ENCODE data around the gene PADI4. TPM values are rescaled to one million over a fixed set of nuclear protein-coding genes. Genes with fewer than 3 reads are reported as not detected.

The PADI4 gene
- polyA plus RNA-seq, 6 donors from 2014 or later, result 1.0 to 4.7 (median 1.9) TPM

DNA sequence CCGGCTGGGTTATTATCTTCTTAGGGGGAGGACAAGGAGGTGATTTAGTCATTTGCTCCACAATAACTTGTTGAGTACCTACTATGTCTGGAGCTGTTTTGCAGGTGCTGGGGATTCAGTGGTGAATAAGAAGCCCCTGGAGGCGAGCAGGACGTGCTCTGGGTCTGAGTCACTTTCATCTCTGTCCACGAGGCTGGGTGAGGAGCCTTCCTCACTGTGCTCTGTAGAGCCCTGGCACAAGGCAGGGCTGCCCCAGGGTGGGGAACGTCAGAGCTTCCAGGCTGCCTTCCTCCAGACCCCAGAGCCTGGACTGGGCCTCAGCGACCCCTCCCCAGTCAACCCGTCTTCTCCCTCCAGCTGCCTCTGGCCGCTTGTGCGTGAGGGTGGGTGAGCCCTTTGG, 61.5 kb downstream of the PADI4 start:
- Mint-ChIP-seq H3K4me1 (peaks cover 0 to 5% (median 0%) of the 10 kb centered on the region in 3 donors), H3K27me3 (peaks cover 10 to 13% (median 10%) of the 10 kb centered on the region in 3 donors), H3K4me3 (no peak overlapping the region), H3K36me3 (no peaks in the 10 kb centered on the region), H3K27ac (no peak overlapping the region), H3K9me3 (no peaks in the 10 kb centered on the region)
- DNase-seq (no peak), ATAC-seq (ENCODE audit: low read depth in 2 of 2) (no peak)

DNA sequence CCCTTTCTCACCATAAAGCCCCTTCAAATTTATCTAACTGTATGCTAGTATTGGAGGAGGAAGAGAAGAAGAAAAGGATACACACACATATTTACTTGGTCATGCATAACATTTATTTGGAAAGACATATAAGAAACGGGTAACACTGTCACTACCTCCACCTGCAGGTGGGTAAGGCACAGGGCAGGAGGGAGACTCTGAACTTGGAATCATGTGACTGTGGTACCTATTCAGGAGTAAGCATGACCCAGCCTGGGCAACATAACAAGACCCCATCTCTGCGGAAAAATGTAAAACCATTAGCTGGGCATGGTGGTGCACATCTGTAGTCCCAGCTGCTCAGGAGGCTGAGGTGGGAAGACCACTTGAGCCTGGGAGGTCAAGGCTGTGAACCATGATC, 62.6 kb downstream of the PADI4 start:
- H3K4me1 Mint-ChIP-seq, result peaks cover 0 to 1% (median 0%) of the 10 kb centered on the region in 3 donors
- H3K9me3 Mint-ChIP-seq, result no peaks in the 10 kb centered on the region
- H3K27ac Mint-ChIP-seq, result no peak overlapping the region
- H3K36me3 Mint-ChIP-seq, result no peaks in the 10 kb centered on the region
- peak overlapping the region in 1 of 8 donors; percentile 30 for H3K4me3 Mint-ChIP-seq
- no peak for ATAC-seq (ENCODE audit: low read depth in 2 of 2)
- DNase-seq, result no peak
- peaks cover 10 to 13% (median 10%) of the 10 kb centered on the region in 3 donors for H3K27me3 Mint-ChIP-seq

DNA sequence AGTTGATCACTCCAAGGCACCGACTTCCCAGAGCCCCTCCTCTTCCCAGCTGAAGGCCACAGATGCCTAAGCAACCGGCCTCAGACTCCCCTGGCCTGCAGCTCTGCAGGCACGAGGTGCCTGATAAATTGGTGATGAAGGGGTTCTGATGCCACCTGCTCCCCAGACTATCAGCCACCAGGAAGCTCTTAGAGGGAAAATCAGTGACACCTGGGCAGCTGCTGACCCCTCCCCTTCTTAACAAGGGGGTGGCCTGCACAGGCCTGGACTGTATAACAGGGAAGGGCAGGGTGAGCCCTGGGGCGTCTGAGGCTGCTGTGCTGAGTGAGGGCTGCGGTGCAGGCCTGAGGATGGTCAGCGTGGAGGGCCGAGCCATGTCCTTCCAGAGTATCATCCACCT, 63.9 kb downstream of the PADI4 start, which contains the start of gene PADI6:
PADI6 (plus strand) TSS at position 301 of the 400 bp plus-strand sequence; CDS start at position 351, 50 bp downstream.
- no peaks in the 10 kb centered on the region for H3K4me1 Mint-ChIP-seq
- no peak for ATAC-seq (ENCODE audit: low read depth in 2 of 2)
- no peaks in the 10 kb centered on the region for H3K9me3 Mint-ChIP-seq
- peak within 1 kb of the TSS in 1 of 6 donors; percentile 56 for H3K27ac Mint-ChIP-seq
- H3K4me3 Mint-ChIP-seq, result no peak within 1 kb of the TSS
- H3K27me3 Mint-ChIP-seq, result peaks cover 3 to 16% (median 9%) of the 10 kb centered on the region in 3 donors
- no peaks in the 10 kb centered on the region for H3K36me3 Mint-ChIP-seq
- DNase-seq, result no peak

DNA sequence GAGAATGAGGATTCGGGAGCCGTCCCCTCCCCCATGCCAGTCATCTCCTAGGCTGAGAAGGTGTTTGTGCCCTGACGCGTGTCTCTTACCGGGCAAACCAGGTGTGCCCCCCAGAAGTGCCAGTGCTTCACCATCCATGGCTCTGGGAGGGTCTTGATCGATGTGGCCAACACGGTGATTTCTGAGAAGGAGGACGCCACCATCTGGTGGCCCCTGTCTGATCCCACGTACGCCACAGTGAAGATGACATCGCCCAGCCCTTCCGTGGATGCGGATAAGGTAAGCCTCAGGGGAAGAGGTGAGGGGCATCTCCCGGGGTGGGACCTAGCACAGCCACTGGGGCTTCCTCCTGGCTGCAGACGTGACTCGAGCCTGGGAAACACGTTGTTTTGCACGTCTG, 65.0 kb downstream of the PADI4 start:
- H3K9me3 Mint-ChIP-seq, result no peaks in the 10 kb centered on the region
- peaks cover 6 to 16% (median 9%) of the 10 kb centered on the region in 3 donors for H3K27me3 Mint-ChIP-seq
- H3K36me3 Mint-ChIP-seq, result no peaks in the 10 kb centered on the region
- no peaks in the 10 kb centered on the region for H3K4me1 Mint-ChIP-seq
- ATAC-seq (ENCODE audit: low read depth in 2 of 2) (no peak), DNase-seq (no peak)
- H3K27ac Mint-ChIP-seq, result no peak overlapping the region
- no peak overlapping the region for H3K4me3 Mint-ChIP-seq

DNA sequence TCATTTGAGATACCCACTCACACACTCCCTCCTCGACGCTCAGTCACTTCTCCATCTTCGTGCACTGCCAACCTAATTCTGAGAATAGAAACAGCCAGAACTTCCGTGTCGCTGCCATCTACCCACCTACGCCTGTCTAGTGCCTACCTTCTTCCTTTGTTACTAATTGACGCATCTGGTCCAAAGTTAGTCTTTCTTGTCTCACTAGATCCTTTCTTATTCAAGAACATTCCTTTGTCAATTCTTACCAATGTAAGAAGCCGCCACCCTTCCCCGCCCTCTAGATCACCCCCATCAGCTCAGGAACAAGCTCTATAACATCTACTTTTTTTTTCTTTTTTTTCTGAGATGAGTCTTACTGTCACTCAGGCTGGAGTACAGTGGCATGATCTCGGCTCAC, 67.7 kb downstream of the PADI4 start:
- Mint-ChIP-seq H3K4me3 (no peak overlapping the region), H3K36me3 (no peaks in the 10 kb centered on the region), H3K4me1 (no peaks in the 10 kb centered on the region), H3K9me3 (no peaks in the 10 kb centered on the region), H3K27me3 (peaks cover 10 to 22% (median 15%) of the 10 kb centered on the region in 3 donors), H3K27ac (no peak overlapping the region)
- DNase-seq (no peak), ATAC-seq (ENCODE audit: low read depth in 2 of 2) (no peak)

DNA sequence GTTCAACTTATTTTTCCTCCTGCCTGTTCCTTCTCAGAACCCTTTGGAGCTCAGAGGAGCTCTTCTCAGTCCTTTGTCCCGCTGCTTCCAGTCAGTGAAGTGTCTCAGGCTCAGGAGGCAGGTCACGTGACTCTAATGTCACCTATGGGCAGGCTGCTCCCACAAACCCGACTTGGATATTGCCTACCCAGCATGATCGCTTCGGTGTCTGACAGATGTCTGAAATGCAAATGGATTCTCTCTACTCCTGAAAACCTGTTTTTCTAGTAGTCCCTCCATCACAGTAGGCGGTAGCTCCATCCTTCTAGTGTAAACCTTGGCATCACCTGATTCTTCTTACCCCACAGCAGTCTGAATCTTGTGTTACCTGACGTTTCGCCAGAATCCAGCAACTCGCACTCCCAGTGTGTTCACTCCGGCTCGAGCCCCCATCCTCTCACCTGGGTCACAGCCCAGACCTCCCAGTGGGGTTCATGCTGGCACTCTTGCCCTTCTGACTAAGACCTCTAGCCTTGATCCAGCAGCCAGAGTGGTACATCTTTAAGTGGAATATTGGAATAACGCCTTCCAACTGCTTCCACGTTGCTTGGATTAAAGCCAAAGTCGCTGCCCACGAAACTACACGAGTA, 69.4 kb downstream of the PADI4 start:
- H3K27me3 Mint-ChIP-seq, result peaks cover 13 to 32% (median 20%) of the 10 kb centered on the region in 3 donors

DNA sequence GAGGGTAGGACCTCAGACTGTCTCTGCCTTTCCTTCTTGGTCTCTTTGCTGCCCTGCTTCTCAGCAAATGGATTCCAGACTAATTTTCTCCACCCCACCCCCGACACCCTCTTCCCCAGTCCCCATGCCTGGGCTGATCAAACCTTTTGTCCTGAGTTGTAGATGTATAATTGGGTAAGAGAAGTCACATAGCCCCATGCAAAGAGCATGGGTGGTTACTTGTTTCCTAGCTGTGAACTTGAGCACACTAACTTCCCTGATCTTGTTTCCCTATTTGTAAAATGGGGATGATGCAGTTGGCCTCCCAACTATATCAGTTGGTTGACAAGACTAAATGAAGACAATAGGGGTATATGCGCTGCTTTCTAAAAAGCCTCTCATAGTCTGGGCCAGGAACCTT, 73.2 kb downstream of the PADI4 start:
- ATAC-seq (ENCODE audit: low read depth in 2 of 2) (no peak), DNase-seq (no peak)
- H3K9me3 Mint-ChIP-seq, result no peaks in the 10 kb centered on the region
- H3K36me3 Mint-ChIP-seq, result no peaks in the 10 kb centered on the region
- H3K27me3 Mint-ChIP-seq, result peaks cover 13 to 35% (median 32%) of the 10 kb centered on the region in 3 donors
- H3K4me3 Mint-ChIP-seq, result no peak overlapping the region
- H3K27ac Mint-ChIP-seq, result no peak overlapping the region
- H3K4me1 Mint-ChIP-seq, result no peaks in the 10 kb centered on the region

More for the DNA sequence above, 69.4 kb downstream of the PADI4 start:
- no peak overlapping the region for H3K27ac Mint-ChIP-seq
- no peaks in the 10 kb centered on the region for H3K4me1 Mint-ChIP-seq
- no peak for DNase-seq
- H3K9me3 Mint-ChIP-seq, result no peaks in the 10 kb centered on the region
- ATAC-seq (ENCODE audit: low read depth in 2 of 2), result no peak
- H3K36me3 Mint-ChIP-seq, result no peaks in the 10 kb centered on the region
- peak overlapping the region in 1 of 8 donors; percentile 1 for H3K4me3 Mint-ChIP-seq

DNA sequence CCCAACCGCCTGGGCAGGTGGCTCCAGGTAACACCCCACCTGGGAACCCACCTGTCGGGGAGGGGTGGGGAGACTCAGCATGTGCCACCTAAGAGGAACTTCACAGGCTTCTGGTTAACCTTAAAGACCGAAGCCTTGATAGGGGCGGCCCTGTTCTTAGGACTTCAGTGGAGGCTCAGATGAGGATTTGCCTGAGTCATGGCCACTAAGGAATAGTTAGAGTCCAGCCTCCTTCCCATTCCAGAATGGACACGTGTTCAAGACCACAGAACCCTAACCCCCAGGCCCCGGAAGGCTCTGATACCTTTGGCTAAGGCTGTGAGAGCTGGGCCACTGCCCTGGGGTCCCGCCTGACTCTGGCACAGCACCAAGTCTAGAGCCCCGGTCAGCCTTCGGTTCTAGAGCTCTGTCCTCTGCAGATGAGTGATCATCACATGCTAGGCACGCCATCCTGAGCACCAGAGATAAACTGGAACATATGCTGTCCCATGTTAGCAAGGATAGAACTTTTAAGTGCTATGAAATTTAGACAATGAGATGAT, 84.3 kb downstream of the PADI4 start:
- H3K27me3 Mint-ChIP-seq, result peaks cover 0 to 12% (median 10%) of the 10 kb centered on the region in 3 donors
- no peak overlapping the region for H3K27ac Mint-ChIP-seq
- H3K4me3 Mint-ChIP-seq, result no peak overlapping the region

DNA sequence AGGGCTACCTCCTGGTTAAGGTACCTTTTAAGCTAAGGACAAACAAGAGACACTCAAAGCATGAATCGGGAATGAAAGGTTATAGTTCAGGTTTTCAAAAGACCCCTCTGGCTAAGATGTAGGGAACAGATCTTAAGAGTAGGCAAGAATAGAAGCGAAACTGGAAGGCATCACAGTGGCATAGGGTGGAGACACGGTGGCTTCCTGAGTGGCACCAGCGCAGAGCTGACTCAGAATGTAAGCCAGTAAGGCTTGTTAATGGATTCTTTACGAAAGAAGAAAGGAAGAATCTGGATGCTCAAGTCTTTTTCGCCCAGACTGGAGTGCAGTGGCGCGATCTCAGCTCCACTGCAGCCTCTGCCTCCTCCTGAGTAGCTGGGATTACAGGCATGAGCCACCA, 85.2 kb downstream of the PADI4 start:
- Mint-ChIP-seq H3K27ac (no peak overlapping the region), H3K36me3 (no peaks in the 10 kb centered on the region), H3K9me3 (no peaks in the 10 kb centered on the region), H3K27me3 (peaks cover 0 to 12% (median 10%) of the 10 kb centered on the region in 3 donors), H3K4me1 (peaks cover 0 to 6% (median 0%) of the 10 kb centered on the region in 3 donors), H3K4me3 (no peak overlapping the region)
- DNase-seq (no peak), ATAC-seq (ENCODE audit: low read depth in 2 of 2) (no peak)

More for the DNA sequence above, 84.3 kb downstream of the PADI4 start:
- ATAC-seq (ENCODE audit: low read depth in 2 of 2) (no peak), DNase-seq (no peak)
- no peaks in the 10 kb centered on the region for H3K9me3 Mint-ChIP-seq
- no peaks in the 10 kb centered on the region for H3K36me3 Mint-ChIP-seq
- peaks cover 0 to 6% (median 0%) of the 10 kb centered on the region in 3 donors for H3K4me1 Mint-ChIP-seq

DNA sequence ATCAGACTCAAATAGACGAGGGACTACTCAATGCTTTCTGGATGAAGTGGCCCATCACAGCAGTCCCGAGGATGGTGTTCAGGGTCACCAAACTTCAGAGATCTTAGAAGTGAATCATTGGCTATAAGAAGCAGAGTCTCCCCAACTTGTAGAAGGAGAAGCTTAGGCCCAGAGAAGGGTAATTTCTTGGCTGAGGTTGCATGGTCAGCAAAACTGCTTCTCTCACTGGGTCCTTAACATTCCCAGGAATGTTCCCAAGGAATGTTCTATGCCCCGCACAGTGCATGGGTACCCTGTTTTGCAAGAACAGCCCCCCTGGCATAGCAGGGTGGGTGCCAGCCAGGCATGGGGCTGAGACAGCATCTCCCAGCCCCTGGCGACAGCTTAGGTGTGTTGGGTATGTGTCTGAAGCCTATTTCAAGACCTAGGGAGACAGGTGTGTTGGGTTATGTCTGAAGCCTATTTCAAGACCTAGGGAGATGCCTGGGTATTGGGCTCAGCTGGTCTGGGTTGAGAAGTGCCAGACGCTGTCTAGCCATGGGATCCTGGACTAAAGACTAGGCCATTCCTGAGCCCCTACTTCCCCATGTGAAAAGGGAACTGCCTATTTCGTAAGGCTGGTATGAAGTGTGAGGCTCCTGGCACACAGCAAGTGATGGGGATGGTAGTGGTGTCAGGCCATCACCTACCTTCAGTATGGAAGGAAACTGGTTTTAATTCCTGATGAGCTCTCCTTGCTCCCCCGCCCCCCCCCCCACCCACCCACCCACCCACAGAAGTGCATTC, 90.1 kb downstream of the PADI4 start:
- Mint-ChIP-seq H3K4me3 (no peak overlapping the region), H3K9me3 (no peaks in the 10 kb centered on the region), H3K27ac (no peak overlapping the region), H3K27me3 (peaks cover 0 to 6% (median 0%) of the 10 kb centered on the region in 3 donors), H3K4me1 (peaks cover 0 to 2% (median 0%) of the 10 kb centered on the region in 3 donors), H3K36me3 (no peaks in the 10 kb centered on the region)
- DNase-seq (no peak), ATAC-seq (ENCODE audit: low read depth in 2 of 2) (no peak)

DNA sequence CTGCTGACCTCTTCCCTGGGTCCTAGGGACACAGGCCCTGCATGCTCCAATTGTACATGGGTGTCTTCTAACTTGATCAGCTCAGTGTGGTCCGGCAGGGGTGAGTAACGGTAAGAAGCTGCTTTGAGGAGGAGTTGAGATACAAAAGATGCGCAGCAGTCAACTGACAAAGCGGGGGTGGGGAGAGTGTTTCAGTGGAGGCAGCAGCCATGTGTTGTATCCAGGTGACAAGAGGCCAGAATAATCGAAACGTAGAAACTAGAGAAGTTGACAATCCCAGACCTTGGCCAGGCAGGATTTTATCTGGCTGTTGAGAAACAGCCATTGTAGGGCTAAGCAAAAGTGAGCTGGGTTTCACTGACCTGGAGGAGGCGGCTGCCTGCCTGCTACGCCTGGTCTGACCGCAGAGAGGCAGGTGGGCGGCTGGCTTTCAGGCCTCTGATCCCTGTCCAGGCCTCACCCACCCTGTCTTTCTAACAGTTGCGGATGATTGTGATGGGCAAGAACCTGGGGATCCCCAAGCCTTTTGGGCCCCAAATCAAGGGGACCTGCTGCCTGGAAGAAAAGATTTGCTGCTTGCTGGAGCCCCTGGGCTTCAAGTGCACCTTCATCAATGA, 92.8 kb downstream of the PADI4 start:
- no peaks in the 10 kb centered on the region for H3K36me3 Mint-ChIP-seq
- peak overlapping the region in 2 of 6 donors; percentile 1 to 74 for H3K27ac Mint-ChIP-seq
- H3K27me3 Mint-ChIP-seq, result no peaks in the 10 kb centered on the region

DNA sequence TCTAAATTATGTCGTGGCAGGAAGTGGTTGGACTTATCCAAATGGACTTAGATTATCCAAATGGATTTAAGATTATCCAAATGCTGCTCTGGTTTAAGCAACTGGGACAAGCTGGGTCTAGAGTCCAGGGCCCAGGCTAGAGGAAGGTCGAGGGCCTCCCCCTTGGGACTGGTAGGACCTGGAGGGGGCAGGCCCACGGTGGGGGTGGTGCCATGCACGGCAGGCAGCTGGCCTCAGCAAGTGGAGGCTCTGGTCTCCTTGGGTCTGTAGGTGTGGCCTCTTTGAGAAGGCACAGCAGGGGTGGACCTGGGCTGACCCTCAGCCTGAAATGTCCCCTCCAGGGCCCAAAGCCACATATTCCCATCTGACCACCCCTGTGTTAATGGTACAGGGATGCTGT, 93.8 kb downstream of the PADI4 start:
- H3K4me3 Mint-ChIP-seq, result no peak overlapping the region
- DNase-seq, result no peak
- no peak overlapping the region for H3K27ac Mint-ChIP-seq
- H3K4me1 Mint-ChIP-seq, result no peaks in the 10 kb centered on the region
- H3K36me3 Mint-ChIP-seq, result peaks cover 0 to 2% of the 10 kb centered on the region in 2 donors
- no peak for ATAC-seq (ENCODE audit: low read depth in 2 of 2)
- no peaks in the 10 kb centered on the region for H3K27me3 Mint-ChIP-seq
- no peaks in the 10 kb centered on the region for H3K9me3 Mint-ChIP-seq

More for the DNA sequence above, 92.8 kb downstream of the PADI4 start:
- Mint-ChIP-seq H3K9me3 (no peaks in the 10 kb centered on the region), H3K4me1 (no peaks in the 10 kb centered on the region), H3K4me3 (no peak overlapping the region)
- ATAC-seq (ENCODE audit: low read depth in 2 of 2) (no peak), DNase-seq (no peak)

DNA sequence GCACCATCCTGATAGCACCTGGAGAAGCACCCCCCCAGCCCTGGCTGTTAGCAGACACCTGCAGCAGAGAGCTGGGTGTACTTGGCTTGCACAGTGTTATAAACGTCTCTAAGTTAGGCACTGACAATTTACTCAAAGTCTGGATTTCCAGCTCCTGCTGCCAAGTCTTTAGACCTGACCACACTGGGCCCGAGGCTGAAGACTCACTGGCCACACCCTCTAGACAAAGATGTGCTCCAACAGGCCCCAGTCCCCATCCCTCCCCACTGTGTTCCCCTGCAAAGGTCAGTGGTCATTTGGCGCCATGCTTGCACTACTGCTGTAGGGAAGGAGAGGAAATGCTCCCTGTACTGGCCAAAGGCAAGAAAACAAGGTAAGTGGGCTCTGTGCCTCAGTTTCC, 95.1 kb downstream of the PADI4 start:
- Mint-ChIP-seq H3K36me3 (peaks cover 9% of the 10 kb centered on the region in 2 donors), H3K27ac (no peak overlapping the region), H3K4me3 (no peak overlapping the region), H3K27me3 (no peaks in the 10 kb centered on the region), H3K4me1 (no peaks in the 10 kb centered on the region), H3K9me3 (no peaks in the 10 kb centered on the region)
- ATAC-seq (ENCODE audit: low read depth in 2 of 2) (no peak), DNase-seq (no peak)
